HG02588 (cell line): ENCODE results near the gene CACHD1.

Experiments used
- ATAC-seq: cut with Tn5 transposase; IDR thresholded peaks from one replicate; pipeline ENCODE4 v1.9.1; 2021; ENCODE audit warnings: mild to moderate bottlenecking, moderate library complexity; ENCODE audit not compliant: unreplicated experiment

Gene CACHD1

GRCh38 chr1:64472805-64473204, 2.9 kb downstream of the CACHD1 start:
- ATAC-seq = no peak

- ATAC-seq = no peak
Observed at GRCh38 chr1:64473367-64473766, 3.4 kb downstream of the CACHD1 start.

- no peak for ATAC-seq
Observed at GRCh38 chr1:64474133-64474532, 4.2 kb downstream of the CACHD1 start.

GRCh38 chr1:64474665-64475439, 4.9 kb downstream of the CACHD1 start:
- ATAC-seq = no peak

- ATAC-seq = no peak
Observed at GRCh38 chr1:64476251-64476952, 6.5 kb downstream of the CACHD1 start.

GRCh38 chr1:64478594-64479470, 8.9 kb downstream of the CACHD1 start:
- no peak for ATAC-seq

- no peak for ATAC-seq
Observed at GRCh38 chr1:64479874-64480273, 9.9 kb downstream of the CACHD1 start.

- no peak for ATAC-seq
Observed at GRCh38 chr1:64480999-64481772, 11.3 kb downstream of the CACHD1 start.

GRCh38 chr1:64482128-64482527, 12.2 kb downstream of the CACHD1 start:
- no peak for ATAC-seq

- ATAC-seq = no peak
Observed at GRCh38 chr1:64482720-64483119, 12.8 kb downstream of the CACHD1 start.

- ATAC-seq = no peak
Observed at GRCh38 chr1:64483731-64484414, 13.9 kb downstream of the CACHD1 start.

GRCh38 chr1:64484651-64485050, 14.7 kb downstream of the CACHD1 start:
- ATAC-seq = no peak

GRCh38 chr1:64486193-64486592, 16.3 kb downstream of the CACHD1 start:
- no peak for ATAC-seq

GRCh38 chr1:64487061-64487460, 17.1 kb downstream of the CACHD1 start:
- ATAC-seq = no peak

GRCh38 chr1:64488862-64489261, 18.9 kb downstream of the CACHD1 start:
- ATAC-seq = no peak

- no peak for ATAC-seq
Observed at GRCh38 chr1:64489707-64490106, 19.8 kb downstream of the CACHD1 start.

- no peak for ATAC-seq
Observed at GRCh38 chr1:64490213-64490818, 20.4 kb downstream of the CACHD1 start.

GRCh38 chr1:64492424-64492823, 22.5 kb downstream of the CACHD1 start:
- no peak for ATAC-seq

- no peak for ATAC-seq
Observed at GRCh38 chr1:64493831-64494230, 23.9 kb downstream of the CACHD1 start.

GRCh38 chr1:64494659-64495058, 24.7 kb downstream of the CACHD1 start:
- no peak for ATAC-seq
